GM15510 (cell line): ENCODE results near the gene FRK.

Source experiments
- POLR2A ChIP-seq: IDR thresholded peaks from 3 replicates; pipeline ENCODE4 v1.6.1; 2011; ENCODE audit warnings: borderline replicate concordance; ENCODE audit not compliant: insufficient read length; ENCODE audit errors: extremely low read depth

The FRK gene

DNA sequence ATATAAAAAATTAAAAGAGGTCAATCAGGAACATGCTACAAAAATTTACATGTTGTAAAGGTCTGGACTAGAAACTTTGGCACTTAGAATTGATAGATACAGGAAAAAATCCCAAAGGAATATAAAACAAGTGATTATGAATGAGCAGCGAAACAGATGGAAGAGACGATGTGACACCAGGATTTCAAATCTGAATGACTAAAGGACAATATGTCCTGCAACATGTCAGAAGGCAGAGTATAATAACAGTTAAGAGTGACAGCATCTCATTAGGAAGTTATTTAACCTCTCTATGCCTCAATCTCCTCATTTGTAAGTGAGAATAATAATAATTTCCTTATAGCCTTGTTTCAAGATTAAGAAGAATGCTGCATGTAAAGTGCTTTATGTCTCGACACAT lies 50.3 kb downstream of the FRK start:
- no peak for TF ChIP-seq POLR2A

DNA sequence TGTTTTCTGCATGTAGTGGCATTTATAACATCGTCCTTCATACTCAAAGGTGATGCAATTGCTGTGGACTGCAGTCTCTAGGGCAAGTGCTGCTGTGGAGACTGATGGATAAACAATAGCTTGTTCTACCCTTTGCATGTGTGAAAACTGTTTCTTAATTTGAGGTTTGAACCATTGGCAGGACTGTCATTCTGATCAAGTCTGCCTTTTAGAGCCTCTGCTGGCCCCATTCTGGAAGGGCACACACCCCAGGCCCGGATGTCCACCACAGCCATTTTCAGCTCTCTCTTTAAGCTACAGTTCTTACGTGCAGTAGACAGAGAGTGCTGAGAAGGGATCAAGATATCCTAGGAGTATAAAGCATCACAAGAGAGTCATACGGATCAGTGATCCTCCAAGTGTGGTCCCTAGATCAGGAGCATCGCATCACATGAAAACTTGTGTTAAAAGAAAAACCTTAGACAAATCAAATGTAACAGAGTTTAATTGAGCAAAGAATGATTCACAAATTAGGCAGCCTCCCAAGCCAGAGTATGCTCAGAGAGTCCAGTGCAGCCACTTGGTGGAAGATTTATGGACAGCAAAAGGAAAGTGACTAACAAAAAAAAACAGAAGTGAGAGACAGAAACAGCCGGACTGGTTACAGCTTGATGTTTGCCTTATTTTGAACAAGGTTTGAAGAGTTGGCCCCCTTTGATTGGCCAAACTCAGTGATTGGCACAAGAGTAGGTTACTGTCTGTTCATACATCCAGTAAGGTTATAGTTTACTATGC lies 52.0 kb downstream of the FRK start:
- no peak for TF ChIP-seq POLR2A

DNA sequence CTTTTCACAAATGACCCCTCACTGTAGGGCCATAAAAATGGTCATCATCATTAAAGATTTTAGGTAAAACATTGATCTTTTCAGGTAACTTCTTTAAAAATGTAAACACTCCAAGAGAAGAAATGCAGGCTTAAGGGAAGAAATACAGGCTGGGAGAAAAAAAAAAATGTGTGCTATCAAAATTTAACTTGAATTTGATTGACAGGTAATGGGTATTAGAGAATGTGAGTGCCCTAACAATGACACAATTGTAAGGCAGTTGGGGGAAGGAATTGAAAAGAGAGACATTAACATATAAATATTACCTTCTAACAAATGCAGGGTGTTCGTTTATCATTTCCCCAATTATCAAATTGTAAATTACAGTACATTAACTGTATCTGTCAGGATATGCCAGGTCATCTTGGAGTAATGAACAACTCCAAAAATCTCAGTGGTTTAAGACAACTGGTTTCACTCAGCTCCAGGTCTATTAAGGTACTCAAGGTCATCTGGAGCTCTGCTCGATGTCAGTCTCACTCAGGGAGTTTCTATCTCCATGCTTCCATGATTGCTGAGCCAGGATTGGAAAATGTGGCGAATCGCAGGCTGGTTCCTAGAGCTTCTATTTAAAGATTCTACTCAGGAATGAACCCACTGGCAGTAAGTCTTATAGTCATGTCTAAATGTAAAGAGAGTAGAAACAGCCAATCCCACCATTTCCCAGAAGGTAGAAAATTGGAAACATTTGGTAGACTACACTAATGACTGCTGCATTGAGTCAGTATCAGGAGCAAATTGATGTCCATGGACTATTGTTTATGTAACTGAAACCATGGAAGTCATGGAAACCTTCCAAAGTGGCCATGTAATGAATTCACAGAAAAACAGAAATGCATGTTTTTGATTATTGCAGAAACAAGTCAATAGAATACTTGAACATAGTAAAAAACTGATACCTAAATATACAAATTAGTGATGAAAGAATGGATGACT lies 55.6 kb downstream of the FRK start:
- TF ChIP-seq POLR2A: no peak

DNA sequence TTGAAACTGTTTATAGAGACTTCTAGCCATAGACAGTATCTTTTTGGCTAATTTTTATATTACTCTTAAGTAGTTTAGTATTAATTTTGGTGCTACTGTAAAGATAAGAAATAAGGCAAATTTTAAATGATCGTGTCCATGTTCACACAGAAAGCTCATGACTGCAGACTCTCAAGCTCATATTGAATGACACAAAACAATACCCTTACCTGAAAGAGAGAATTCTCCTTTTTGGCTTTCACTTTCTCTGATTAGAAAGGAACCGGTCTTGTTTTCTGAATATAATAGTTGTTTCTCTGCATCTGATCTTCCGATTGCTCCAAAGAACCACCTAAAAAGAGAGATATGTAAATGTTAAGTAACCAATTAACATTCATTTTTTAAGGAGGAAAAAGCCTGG lies 57.0 kb downstream of the FRK start:
- TF ChIP-seq POLR2A: no peak

DNA sequence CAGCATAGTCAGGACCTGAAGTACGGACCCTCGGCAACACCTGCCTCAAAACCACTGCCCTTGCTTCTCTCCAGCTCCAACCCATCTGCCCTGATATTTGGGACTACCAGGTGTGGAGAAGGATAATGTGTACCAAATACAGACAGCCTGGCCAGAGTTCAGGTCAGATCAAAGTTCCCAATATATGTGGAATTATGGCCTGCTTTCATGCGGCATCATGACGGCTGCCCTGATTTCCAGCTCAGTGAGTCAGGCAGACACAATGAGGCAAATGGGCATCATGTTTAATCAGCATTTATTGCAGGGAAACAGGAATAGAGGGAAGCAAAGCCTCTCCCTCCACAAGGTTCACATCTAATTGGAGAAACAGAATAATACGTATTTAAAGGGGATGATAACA lies 57.9 kb downstream of the FRK start:
- TF ChIP-seq POLR2A: no peak

DNA sequence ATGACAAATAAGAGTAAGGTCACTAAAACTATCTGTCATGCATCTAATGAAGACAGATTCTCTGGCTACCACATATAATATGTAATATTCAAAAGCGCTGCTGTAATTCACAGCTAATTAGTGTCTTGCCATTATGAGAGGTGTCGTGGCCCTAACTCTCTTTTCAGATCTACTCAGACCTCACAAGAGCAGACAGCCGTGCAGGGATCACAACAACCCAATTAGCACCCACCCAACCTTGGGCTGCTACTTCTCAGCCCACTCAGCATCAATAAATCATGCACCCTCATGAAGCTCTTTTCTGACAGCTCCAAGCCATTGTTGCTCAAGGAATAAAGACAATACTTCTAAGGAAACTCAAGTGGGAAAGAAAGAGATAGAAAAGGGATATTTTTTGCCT lies 61.5 kb downstream of the FRK start:
- no peak for TF ChIP-seq POLR2A

DNA sequence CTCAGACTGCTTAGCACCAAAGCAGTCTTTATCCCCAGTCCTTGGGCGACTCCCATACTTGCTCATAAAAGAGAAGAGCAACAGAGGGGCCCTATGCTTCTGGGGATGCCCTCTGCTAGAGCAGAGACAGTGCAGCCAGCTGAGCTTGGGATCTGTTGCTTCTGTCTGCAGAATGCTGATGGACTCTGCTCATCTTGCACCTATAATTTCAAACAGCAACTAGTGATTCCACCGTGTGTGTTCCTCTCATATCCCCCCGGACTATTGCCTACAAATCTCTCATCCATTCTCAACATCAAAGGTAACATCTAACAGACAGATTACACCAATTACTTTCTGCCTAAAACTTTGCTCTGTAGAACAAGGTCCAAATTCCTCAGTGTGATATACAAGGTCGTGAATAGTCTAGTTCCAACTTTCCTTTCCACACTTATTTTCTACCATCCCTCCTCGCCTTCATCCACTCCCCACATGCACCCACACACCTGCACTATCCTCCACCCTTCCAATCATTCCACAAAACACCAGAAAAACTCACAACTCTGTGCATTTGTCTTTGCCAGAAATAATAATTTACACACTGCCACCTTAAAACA lies 62.6 kb downstream of the FRK start:
- no peak for TF ChIP-seq POLR2A

DNA sequence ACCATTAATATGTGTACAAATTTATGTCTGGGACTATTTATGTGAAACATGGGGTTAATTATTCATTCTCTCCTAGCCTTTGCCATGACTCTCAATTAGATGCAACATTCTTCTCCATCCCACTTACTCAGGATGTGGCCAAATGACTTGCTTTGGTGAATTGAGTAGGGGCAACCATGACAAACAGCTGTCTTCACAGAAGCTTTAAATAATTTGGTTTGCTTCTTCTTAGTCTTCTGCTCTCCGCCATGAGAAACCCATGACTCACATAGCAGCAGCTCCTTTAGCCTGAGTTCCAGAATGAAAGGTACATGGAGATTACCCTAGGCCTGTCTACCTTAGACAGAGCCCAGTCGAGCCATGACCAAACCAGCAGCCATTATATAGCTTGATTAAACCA lies 74.7 kb downstream of the FRK start:
- TF ChIP-seq POLR2A: no peak

DNA sequence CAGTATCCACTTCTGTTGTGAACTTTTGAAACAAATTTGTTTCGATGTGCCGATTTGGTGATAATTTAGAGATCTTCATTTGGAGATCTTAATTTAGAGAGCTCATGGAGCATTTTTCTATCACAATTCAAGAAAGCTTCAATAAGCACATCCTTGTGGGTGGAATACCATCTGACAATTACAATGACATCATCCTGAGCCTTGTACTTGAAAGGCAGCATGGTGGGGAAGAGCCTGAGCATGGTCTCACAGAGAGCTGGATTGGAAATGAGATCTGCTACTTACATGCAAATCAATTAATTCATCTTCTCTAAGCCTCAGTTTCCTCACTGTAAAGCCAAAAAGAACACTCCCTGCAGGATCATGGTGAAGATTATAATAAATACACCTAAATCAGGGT lies 75.9 kb downstream of the FRK start:
- no peak for TF ChIP-seq POLR2A

DNA sequence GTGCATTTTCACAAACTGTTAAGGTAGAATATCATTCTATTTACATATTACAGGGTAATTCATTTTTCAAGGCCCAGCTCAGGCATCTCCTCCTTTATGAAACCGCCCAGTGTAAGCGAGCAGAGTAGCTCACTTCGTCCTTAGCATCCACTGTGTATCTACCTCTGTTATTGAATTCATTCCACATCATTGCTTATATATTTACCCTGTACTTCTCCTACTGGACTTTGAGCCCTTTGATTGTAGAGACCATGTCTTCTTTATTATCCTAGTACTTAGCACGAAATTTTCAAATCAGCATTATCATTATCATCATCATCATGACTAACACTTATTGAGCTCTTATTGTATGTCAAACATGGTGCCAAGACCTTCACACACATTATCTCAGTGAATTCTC lies 76.7 kb downstream of the FRK start:
- TF ChIP-seq POLR2A: no peak

DNA sequence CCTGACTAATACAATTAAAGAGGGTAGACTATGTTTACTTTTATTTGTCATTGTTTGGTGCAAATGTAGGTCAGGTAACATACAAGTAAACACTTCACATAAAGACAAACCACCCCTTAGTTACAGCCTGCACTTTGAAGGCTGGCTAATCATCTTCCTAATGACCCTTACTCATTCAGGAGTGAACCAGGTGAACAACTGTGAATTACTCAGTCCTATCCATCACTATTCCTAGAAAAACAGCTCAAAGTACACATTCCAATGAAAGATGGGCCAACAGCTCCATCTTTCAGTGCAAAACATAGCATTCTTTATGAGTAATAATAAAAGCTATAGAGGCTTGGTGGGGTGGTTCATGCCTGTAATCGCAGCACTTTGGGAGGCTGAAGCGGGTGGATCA lies 78.2 kb downstream of the FRK start:
- TF ChIP-seq POLR2A: no peak

DNA sequence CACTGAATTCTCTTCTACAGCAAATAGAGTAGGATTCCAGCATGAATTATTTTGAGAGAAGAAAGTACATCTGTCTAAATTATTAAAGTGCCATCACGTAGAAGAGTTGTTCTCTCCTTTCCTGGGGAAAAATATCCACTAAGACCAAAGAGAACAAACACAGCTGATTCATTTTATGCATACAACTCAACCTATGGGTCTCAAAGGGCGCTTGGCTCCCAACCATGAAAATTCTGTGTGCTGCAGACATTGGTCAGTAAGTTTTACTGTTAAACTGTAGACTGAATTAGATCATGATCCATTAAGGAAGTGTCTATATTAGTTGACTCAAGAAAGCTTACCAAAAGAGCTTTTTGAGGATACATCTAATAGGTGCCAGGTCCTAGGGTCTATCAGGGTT lies 83.5 kb downstream of the FRK start:
- no peak for TF ChIP-seq POLR2A

DNA sequence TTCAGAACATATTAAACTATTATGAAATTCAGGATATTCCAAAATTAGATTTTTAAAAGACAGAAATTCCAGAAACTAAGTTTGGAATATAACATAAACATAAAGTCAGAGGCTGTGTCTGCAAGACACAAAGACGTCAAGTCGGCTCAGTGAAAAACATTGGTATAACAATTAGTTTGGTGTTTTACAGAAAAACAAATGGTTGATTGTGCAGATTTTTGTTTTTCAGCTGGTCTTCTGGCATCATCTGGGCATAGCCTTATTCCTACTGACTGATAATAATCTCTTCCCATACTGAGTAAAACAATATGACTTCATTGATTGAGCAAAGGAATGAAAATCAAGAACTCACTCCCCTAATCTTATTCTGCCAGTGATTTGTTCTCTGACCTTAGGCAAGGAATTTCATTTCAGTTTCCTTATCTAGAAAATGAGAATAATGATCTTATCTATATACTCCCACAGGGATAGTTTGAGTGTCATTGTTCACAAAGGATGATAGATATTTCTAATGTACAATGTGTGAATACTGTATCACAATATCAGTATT lies 84.3 kb downstream of the FRK start:
- TF ChIP-seq POLR2A: no peak

DNA sequence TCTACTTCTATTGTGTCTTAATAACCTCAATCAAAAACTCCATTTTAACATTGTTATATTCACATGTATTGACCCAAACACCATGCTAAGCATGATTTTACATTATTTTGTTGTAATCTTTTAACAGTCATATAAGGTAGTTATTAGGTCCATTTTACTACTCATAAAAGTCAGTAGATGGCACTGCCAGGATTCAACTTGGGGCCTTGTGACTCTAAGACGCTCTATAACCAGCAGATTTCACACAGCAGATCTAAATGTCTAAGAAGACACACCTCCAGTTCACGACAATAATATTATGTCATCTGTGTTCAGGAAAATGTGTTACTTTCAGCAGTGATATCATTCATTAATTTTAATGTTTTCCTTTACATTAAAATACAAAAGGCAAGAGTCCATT lies 88.0 kb downstream of the FRK start:
- no peak for TF ChIP-seq POLR2A

DNA sequence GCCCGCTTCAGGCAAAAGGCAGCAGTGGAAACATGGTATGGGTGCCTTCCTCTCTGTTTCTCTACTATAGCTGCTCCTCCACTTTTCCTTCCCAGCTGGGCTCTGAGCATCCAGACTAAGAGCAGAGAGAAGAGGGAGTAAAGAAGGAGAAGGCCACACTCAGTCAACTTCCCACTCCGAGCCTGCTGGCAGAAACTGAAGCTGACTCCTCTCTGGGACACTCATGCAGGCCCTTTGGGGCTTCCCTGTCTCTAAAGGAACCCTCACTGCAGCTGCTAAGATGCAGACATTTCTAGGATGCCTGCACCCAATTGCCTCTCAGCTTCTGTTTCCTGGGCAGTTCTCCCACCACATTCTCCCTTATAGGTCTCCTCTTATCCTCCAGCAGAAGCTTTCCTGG lies 88.9 kb downstream of the FRK start:
- TF ChIP-seq POLR2A: no peak

DNA sequence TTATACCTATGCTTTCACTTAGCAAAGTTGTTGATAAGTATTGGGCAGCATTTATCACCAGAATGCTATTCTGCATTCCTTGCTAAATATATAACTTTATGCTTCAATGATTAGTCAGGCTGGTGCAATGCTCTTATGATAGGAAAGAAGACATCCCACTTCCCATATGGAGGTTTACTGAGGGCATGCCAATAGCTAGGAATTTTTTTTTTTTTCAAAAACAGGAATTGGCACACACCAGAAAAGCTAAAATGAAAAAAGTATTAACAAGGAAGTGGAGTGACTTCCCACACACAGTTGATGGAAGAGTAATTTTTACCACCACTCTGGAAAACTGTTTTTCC lies 90.8 kb downstream of the FRK start:
- TF ChIP-seq POLR2A: no peak

DNA sequence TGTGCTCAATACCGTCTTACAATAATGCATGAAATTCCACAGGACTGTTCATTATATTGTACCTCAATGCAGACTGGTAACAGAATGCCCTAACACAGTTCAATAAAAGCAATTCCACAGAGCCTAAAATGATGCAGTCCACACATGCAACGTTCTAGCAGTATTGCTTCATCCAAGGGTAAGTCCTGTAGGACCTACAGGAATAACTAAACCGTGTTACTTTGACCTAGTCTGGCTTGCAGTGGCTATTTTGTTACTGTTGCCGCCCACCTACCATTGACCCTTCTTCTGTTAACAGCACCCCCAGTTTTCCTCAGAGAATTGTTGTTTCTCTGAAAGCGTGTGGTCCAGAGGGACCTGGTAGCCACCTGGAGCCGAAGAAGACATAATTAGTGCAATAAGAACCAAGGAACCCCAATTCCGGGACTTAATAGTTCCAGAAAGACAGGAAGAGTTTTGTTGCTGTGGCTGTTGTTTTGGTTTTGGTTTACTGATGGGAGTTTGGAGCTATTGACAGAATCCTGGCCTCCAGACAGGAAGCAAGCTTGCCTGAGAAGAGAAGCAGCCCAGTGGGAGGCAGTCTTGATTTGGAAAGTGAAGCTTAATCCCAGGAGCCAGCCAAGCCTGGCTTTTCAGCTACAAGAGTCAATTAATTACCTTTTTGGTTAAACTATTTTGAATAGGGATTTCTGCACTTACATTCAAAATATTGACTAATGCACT lies 91.3 kb downstream of the FRK start:
- no peak for TF ChIP-seq POLR2A
